Left cardiac atrium (tissue), 4 donors: ENCODE measurements around the gene AQP6. TPM values are rescaled to one million over a fixed set of nuclear protein-coding genes. Genes with fewer than 3 reads are reported as not detected.

Experiments used
- ATAC-seq, 2 donors: fragments of 200-7000 bp; cut with Tn5 transposase; one replicate each; pipeline ENCODE4 v1.9.1; 2020; ENCODE audit warnings: mild to moderate bottlenecking in 2 of 2, moderate library complexity in 2 of 2
- DNase-seq: peaks from one replicate; pipeline ENCODE4 v3.0.0-alpha.2; 2020
- intact Hi-C, 2 donors: fragments of 100-400 bp; cut with DNase I; formaldehyde crosslinking; loops; one replicate each; pipeline versions ENCODE4 v1.14.1 to v1.15.1; 2022 to 2023
- total RNA-seq, 2 donors: library from RNA; stranded (reverse); fragmentation: NEBNext Ultra II Directional; extraction: Animal tissue kit (Norgen Biotek cat#: 25700); gene quantifications; one replicate each; pipeline ENCODE4 v1.2.1, GENCODE V29; 2021
- donor health status: DM: no; HTN: yes; CAD: no.
- donor health status: DM: no; HTN: yes; CAD: no; lungs with severe emphysema.
- donor health status: DM: yes; HTN: yes; CAD: no.
- donor health status: Dilated cardiomyopathy.

The AQP6 gene
- total RNA-seq, 2 donors from 2014 or later = 0.13 to 0.77 TPM

DNA sequence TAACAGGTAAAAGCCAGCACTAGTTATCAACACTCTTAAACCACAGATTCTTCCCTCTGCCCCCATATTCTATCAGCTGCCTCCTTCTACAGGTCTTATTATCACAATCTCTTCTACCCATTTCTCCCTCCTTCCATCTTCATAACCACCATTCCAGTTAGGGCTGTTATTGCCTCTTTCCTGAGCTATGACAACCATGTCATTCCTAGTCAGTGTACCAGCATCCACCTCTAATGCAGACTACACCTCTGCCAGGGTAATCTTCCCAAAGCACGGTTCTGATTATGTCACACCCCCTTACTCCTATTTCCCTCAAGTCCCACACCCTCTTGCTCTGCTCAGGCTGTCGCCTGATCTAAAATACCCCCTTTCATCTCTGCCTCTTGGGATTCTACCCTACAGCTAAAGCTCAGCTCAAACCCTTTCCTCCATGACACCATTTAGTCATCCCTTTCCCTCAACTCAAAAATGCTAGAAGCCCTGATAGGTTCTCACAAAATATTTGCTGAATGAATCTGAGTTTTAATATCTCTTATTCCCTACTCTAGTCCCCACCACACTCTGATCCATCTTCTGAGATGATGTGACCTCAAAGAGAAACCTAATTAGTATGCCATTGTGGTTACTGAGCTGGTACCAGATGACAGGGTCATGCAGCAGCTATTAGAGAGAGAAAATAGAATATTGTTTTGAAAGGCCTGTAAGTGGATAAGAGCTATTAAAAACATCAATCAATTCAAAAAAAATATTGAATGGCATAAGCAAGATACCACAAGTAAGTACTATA lies 40.8 kb downstream of the AQP6 start:
- intact Hi-C loops = no loop called here
- DNase-seq (no peak), ATAC-seq (no peak)

DNA sequence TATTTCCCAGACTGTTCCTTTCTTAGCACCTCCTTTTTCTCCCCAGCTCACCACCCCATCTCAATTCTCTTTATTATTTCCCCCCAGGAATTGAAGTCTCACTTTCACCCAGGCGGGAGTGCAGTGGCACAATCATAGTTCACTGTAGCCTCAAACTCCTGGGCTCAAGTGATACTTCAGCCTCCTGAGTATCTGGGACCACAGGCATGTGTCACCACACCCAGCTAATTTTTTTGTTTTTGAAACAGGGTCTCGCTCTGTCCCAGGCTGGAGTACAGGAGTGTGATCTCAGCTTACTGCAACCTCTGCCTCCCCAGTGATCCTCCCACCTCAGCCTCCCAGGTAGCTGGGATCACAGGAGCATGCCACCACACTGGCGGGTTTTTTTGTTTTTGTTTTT lies 41.6 kb downstream of the AQP6 start:
- intact Hi-C loops = no loop called here
- ATAC-seq = no peak
- DNase-seq = no peak

DNA sequence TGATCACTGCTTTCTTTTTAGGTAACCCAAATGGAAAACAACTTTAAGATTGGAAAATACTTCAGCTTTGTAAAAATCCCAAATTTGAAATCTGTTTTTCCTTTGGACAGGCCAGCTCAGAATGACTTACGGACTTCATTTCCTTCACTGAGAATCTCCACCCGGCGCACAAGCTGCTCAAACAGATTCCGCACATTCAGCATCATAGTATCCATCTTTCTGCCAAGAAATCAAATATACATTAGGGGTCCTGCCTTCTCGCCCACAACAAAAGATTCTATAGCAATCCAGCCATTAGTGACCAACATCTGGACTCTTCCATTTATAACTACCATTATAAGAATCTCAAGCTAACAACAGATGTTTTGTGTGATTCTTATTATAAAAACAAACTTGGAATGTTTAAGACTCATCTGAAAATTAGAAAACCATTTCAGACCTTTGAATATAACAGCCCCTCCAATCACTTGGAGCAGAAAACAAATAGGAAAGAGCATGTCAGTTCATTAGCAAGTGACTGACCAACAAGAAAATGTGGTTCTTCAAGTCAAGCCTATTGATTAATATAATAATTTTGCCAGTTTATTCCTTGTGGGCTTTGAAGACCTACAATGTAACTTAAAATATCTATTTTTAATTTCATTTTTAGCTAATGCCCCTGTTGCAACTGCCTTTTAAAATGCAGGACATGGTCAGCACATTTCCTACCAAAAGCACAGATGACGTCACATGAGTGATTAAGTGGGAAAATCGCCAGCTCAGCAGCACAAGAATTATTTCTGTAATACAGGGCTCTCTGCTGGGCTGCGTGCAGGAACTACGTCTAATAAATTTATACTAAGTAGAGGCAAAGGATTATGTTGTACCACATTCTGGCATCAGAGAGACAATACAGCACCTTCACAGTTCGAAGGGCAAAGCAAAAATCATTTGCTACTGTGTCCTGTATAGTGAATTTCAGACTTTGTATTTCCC lies 44.0 kb downstream of the AQP6 start:
- DNase-seq (peak; percentile 70), ATAC-seq (peak; percentile 81 to 85)
- intact Hi-C loops = no loop called here

DNA sequence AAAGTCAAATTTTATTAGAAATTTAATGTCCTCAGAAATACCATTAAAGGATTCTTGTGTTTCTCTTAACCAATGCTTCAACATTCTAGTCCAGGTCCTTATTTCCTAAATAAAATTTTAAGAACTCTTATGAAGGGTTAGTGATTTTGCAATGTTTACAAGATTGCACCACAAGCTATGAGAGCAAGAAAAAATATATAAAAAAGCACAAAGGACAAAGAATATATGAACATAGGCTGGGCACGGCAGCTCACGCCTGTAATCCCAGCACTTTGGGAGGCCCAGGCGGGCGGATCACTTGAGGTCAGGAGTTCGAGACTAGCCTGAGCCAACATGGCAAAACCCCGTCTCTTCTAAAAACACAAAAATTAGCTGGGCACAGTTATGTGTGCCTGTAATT lies 44.9 kb downstream of the AQP6 start:
- intact Hi-C loops = no loop called here
- DNase-seq (no peak), ATAC-seq (peak; percentile 22 to 32)

DNA sequence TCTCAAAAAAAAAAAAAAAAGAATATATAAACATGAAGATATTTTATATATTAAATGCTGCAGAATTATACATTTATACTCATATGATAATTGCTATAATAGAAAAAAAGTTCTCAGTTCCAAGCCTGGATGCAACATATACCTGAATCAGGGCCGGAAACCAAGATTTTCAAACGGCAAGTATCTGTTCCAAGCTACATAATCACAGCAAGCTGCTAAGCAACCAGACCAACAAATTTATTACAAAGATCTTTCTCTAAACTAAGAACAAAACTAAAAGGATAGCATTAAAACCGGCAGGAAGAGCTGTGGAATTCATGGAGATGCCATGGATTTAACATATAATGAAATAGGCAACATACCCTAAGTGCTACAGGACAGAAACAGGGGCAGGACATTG lies 45.4 kb downstream of the AQP6 start:
- intact Hi-C loops = no loop called here
- DNase-seq = no peak
- ATAC-seq = no peak

DNA sequence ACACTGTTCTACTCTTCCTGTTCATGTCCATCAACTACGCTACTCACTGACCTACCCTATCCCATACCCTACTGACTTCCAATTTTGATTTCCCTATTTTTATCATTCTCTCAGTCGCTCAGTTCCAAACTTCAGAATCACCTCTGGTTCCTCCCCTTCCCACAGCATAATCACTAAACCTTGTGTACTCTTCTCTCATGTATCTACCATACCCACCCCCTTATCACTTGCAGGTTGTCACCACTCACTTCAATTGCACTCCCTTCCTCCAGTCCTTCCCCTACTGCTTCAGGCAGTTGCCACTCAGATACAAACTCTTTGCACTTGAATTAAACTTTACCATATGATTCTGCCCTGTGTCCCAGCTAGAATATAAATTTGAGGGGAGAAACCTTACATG lies 46.2 kb downstream of the AQP6 start:
- intact Hi-C loops = no loop called here
- no peak for DNase-seq
- peak; percentile 81 to 86 for ATAC-seq

GRCh38 chr12:50019524-50019923 lies 46.8 kb downstream of the AQP6 start:
- ATAC-seq (no peak), DNase-seq (no peak)
- intact Hi-C loops = no loop called here

DNA sequence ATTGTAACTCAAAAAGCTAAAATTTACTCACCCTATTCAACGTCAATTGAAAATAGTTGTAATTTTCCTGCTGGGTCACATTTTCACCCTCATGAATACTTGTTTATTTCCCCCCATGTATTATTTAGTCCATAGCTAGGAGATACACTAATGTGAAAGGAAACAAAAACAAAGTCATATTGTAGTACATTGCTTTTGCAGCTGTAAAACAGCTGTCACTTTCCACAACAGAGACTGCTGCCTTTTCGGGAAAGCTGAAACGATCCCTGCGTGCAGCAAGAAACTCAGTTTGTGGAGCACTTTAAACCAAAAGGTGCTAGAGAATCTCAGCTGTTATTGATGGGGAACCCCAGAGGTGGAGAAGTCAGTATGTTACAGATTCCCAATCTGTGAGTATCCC lies 48.3 kb downstream of the AQP6 start:
- intact Hi-C loops = no loop called here
- no peak for ATAC-seq
- no peak for DNase-seq

DNA sequence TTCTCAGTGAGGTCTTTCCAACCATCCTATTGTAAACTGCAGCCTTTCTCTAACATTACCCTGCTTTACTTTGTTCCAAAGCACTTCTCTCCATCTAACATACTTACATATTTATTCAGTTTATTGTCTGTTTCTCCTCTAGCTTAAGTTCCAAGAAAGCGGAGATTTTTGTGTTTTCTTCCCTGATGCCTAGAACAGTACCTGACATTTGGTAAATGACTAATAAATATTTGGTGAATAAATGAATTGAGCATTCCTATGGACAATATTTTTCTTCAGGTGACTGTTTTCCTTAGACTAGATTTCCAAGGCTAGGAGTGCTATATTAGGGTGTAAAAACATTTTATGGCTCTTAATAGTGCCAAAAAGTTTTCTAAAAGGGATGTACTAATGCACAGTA lies 50.2 kb downstream of the AQP6 start:
- DNase-seq (no peak), ATAC-seq (no peak)
- intact Hi-C loops = no loop called here

- no peak for DNase-seq
- intact Hi-C loops = no loop called here
- no peak for ATAC-seq
Measured at GRCh38 chr12:50024227-50024626, 51.5 kb downstream of the AQP6 start.

GRCh38 chr12:50024805-50025186 lies 52.0 kb downstream of the AQP6 start:
- no peak for DNase-seq
- ATAC-seq = peak in 1 of 2 donors; percentile 24
- intact Hi-C loops = no loop called here

- intact Hi-C loops = no loop called here
- DNase-seq = peak; percentile 96
- peak; percentile 99 for ATAC-seq
Measured at GRCh38 chr12:50025187-50026059, 52.7 kb downstream of the AQP6 start, which contains the start of gene RACGAP1. RACGAP1 (minus strand) TSS chr12:50025494; CDS start chr12:50016715, 8,779 bp downstream.

DNA sequence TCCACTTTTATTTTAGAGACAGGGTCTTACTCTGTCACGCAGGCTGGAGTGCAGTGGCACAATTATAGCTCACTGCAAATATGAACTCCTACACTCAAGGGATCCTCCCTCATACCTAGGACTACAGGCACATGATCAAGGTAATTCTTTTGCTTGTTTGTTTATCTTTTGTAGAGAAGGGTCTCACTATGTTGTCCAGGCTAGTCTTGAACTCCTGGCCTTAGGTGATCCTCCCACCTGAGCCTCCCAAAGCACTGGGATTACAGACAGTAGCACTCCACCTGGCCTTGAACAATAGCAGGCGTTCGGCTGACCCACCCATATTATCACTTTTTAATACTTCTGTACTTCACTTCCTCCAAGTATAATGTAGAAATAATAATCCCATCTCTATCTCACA lies 53.9 kb downstream of the AQP6 start:
- DNase-seq = no peak
- ATAC-seq = no peak
- intact Hi-C loops = no loop called here

Other genes starting within 250 kb of the AQP6 start
- gene TMBIM6, start 231.4 kb upstream of the AQP6 start, total RNA-seq = 100 to 1,000 TPM; 260 to 276 TPM
- 10 to 100 TPM; 18.6 to 18.8 TPM for gene NCKAP5L, start 144.5 kb upstream of the AQP6 start, total RNA-seq
- gene BCDIN3D, start 129.8 kb upstream of the AQP6 start, total RNA-seq = 1 to 10 TPM; 2.9 to 4.0 TPM
- gene FAIM2, start 69.0 kb upstream of the AQP6 start, total RNA-seq = 10 to 100 TPM in 1 of 2 donors, 1 to 10 TPM in 1; 6.4 to 25.9 TPM
- gene AQP2, start 22.2 kb upstream of the AQP6 start, total RNA-seq = under 1 TPM; 0.09 to 0.24 TPM
- 1 to 10 TPM; 1.0 to 1.3 TPM for gene AQP5, start 11.1 kb upstream of the AQP6 start, total RNA-seq
- 10 to 100 TPM in 1 of 2 donors, 1 to 10 TPM in 1; 4.8 to 10.4 TPM for gene RACGAP1, start 52.5 kb downstream of the AQP6 start, total RNA-seq
- gene ASIC1, start 84.6 kb downstream of the AQP6 start, total RNA-seq = 1 to 10 TPM; 1.2 to 4.1 TPM
- gene SMARCD1, start 112.4 kb downstream of the AQP6 start, total RNA-seq = 10 to 100 TPM; 18.3 to 27.7 TPM
- 100 to 1,000 TPM in 1 of 2 donors, 10 to 100 TPM in 1; 88.6 to 150 TPM for gene GPD1, start 131.1 kb downstream of the AQP6 start, total RNA-seq
- gene COX14, start 139.3 kb downstream of the AQP6 start, total RNA-seq = 100 to 1,000 TPM; 122 to 148 TPM
- 10 to 100 TPM; 15.6 to 22.8 TPM for gene CERS5, start 194.4 kb downstream of the AQP6 start, total RNA-seq